ENCODE results near the gene RYR2.

RYR2 gene

DNA sequence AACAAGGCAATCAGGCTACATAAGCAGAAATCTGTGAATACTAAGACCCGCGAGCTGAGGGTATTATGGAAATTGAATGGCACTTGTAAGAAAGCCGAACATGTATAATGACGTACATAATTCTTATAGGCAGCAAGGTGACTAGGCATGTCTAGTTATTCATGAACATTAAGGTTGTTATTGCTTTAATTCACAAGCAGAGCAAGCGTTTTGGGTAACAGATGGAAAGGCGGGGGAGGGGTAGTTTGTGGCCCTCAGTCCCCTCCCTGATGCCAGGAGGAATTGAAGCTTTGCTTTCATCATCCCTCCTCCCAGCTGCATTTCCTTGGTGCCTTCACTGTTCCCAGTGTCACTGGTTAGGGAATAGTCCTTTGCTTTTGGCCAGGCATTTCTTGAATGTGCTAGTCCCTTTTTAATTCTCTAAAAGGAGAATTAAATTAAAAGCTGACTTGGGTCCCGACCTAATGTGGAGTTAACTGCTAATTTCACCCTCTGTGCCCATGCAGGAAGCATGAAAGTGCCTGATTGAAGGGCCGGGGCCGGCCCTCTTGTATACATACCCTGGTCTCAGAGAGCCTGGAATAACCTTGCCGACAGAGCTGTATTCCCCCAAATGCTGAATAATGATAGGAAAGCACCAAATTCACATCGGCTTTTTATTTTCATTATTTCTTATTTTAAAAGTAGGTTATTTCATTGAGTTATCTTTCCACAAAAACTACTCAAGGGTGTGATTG lies 42.5 kb downstream of the RYR2 start:
- no peak for TF ChIP-seq CTCF (IDR thresholded peaks at IDR 0.05)

DNA sequence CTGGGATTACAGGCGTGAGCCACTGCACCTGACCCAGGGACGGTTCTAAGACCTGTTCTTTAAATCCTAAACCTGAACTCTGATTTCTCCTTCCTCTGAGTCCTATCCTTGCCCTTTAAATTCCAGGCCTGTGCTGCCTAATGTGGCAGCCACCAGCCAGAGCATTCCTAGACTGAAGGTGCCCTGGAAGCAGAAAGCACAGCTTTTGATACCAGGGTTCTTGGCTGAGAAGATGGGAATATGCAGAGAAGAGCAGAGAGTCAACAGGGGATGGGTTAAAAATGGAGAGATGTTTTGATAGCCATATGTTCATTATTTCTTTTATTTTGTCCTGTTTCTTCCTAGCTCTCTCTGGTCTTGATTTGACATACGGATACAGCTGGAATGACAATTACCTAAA lies 49.7 kb downstream of the RYR2 start:
- TF ChIP-seq CTCF (IDR thresholded peaks at IDR 0.05): no peak

DNA sequence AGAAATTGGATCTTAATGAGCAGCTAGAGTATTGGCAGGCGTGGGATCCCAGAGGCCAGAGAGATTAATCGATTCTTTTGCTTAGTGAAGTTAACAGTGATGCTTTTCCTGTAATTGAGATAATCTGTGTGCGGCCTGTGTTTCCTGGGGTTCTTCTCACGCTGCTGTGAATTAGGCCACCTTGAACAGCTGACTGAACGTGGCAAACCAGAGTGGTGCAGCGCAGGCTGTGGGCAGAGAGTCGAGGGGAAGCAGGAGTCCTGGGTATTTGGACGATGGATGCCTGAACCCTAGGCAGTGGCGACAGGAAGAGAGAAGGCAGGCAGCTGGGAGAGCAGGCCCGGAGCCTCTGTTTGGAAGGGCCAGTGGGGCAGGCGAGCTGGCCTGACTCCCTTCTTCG lies 51.7 kb downstream of the RYR2 start:
- TF ChIP-seq CTCF (IDR thresholded peaks at IDR 0.05): no peak

DNA sequence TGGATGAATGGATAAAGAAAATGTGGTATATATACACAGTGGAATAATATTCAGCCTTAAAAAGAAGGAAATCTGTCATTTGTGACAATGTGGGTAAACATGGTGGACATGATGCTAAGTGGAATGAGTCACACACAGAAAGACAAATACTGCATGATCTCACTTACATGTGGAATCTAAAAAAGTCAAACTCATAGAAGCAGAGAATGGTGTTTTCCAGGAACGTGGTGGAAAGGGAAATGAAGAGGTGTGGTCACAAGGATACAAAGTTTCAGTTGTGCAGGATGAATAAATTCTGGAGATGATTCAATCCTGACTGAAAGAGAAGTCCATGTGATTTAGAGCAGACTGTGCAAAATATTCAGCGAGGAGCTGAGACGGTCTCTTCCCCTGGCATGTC lies 56.6 kb downstream of the RYR2 start:
- TF ChIP-seq CTCF (IDR thresholded peaks at IDR 0.05): no peak

DNA sequence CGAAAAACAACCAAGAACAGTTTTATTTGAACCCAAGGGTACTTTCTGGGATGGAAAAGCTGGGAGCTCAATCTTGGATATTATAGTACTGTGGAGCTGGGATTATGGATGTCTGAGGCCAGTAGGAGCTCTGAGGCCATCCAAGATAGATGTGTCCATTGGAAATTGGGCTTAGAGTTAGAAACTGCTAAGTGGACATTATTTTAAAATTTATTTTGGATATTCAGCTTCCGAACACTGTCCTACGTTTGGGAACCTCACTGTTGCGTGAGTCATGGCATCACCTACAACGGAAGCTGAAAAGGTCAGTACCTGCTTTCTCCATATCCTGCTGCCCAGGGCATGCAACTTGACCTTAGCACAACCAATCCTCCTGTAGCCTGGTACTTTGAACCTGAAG lies 61.0 kb downstream of the RYR2 start:
- no peak for TF ChIP-seq CTCF (IDR thresholded peaks at IDR 0.05)

- TF ChIP-seq CTCF (IDR thresholded peaks at IDR 0.05): no peak
Observed at GRCh38 chr1:237104096-237104495, 62.1 kb downstream of the RYR2 start.

DNA sequence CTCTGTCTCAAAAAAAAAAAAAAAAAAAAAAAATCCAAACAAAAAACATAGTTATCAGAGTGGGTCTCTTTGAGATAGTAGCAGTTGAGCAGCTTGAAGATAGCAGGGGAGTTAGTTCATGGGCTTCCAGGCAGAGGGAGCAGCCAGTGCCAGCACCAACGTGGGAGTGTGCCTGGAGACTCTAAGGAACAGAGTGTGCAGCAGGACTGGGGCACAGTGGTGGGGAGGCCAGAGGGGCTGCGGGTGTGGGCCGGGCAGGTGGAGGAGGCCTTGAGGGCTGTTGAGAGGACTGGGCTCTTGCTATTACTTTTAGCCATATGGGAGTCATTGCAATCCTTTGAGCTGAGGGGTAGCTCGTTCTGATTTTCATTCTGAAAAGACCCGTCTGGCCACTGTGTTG lies 63.8 kb downstream of the RYR2 start:
- no peak for TF ChIP-seq CTCF (IDR thresholded peaks at IDR 0.05)
